K562 (cell line): ENCODE data around the gene FGF1.

Source experiments
- EP300 ChIP-seq: IDR thresholded peaks from 2 replicates; pipeline ENCODE4 v1.6.1; 2012; ENCODE audit warnings: low read length, improper control_type of control experiment
- MAFF ChIP-seq: IDR thresholded peaks from 2 replicates; pipeline ENCODE4 v1.6.1; 2012; ENCODE audit warnings: low read length, improper control_type of control experiment
- PCBP1 ChIP-seq: fragments of 200-400 bp; formaldehyde crosslinking; IDR thresholded peaks from 2 replicates; pipeline ENCODE4 v1.6.1; 2018; ENCODE audit warnings: mild to moderate bottlenecking, low read depth, low read length; ENCODE audit not compliant: poor library complexity, severe bottlenecking
- PHF8 ChIP-seq: fragments of 200-600 bp; sonication (generic); IDR thresholded peaks from 2 replicates; pipeline ENCODE4 v1.6.1; 2012; ENCODE audit warnings: mixed run types, mild to moderate bottlenecking, inconsistent platforms, low read length, moderate library complexity, borderline replicate concordance
- RCOR1 ChIP-seq, 2 experiments: IDR thresholded peaks; 2 replicates each; pipeline ENCODE4 v1.6.1; 2012; ENCODE audit warnings: low read depth in 2 of 2, low read length in 2 of 2, borderline replicate concordance in 1 of 2, improper control_type of control experiment in 1 of 2
- SRF ChIP-seq, 2 experiments: fragments of 250-450, 450-650 bp in 1 of 2; sonication (Bioruptor Pico) in 1 of 2; sonication (generic) in 1 of 2; formaldehyde crosslinking; IDR thresholded peaks; 2 replicates each; pipeline versions ENCODE4 v1.5.0 to v1.5.1; 2020 to 2022; ENCODE audit warnings: mild to moderate bottlenecking in 1 of 2, missing genetic modification reagents in 1 of 2
- XRCC3 ChIP-seq: fragments of 450-650 bp; IDR thresholded peaks from 2 replicates; pipeline ENCODE4 v1.6.1; 2017; ENCODE audit warnings: mild to moderate bottlenecking, moderate library complexity
- YY1 ChIP-seq, 3 experiments: IDR thresholded peaks; 2 replicates each; pipeline ENCODE4 v1.6.1; 2011; ENCODE audit warnings: low read length in 2 of 3, mild to moderate bottlenecking in 2 of 3, moderate library complexity in 2 of 3, borderline replicate concordance in 1 of 3, control low read depth in 1 of 3, low read depth in 1 of 3; ENCODE audit not compliant: insufficient read depth in 3 of 3, insufficient replicate concordance in 2 of 3, control insufficient read depth in 1 of 3, insufficient read length in 1 of 3; ENCODE audit errors: extremely low read depth in 1 of 3
- TF ChIP-seq, protein P1 (sequence below): fragments of 450-650 bp; IDR thresholded peaks from 2 replicates; pipeline ENCODE4 v1.6.1; 2016
- TF ChIP-seq, protein P2 (sequence below): sonication (generic); formaldehyde crosslinking; IDR thresholded peaks from 2 replicates; pipeline ENCODE4 v1.8.1; 2023; ENCODE audit warnings: missing genetic modification reagents, mild to moderate bottlenecking, borderline replicate concordance
- TF ChIP-seq, protein P3 (sequence below): sonication (generic); formaldehyde crosslinking; IDR thresholded peaks from 2 replicates; pipeline ENCODE4 v1.8.1; 2023; ENCODE audit warnings: mild to moderate bottlenecking, missing genetic modification reagents

DNA sequence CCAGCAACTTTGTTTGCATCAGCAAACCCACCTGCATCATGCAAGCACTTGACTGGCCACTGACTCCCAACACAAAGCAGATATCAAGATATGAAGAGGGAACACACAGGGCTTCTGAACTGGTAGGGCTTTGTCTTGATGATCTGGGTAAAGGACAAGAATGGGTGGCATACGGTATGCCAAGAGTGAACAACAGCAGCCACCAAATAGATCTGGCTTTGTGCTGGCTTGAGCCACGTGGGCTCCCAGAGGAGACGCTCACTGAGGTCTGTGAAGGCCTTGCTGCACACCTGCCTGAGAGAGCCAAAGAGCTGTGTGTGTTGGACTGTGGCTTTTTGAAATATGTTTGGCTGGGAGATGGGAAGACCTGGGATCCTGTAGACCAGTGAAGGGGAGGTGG lies 43.5 kb downstream of the FGF1 start:
- TF ChIP-seq PCBP1 (no peak), MAFF (no peak), XRCC3 (no peak), YY1 (IDR thresholded peaks at IDR 0.05; ENCODE audit: borderline replicate concordance in 1 of 3, control insufficient read depth in 1 of 3, extremely low read depth in 1 of 3, insufficient read depth in 3 of 3, insufficient read length in 1 of 3, insufficient replicate concordance in 2 of 3, low read depth in 1 of 3, low read length in 2 of 3) (no peak), RCOR1 (IDR thresholded peaks at IDR 0.05; ENCODE audit: borderline replicate concordance in 1 of 2, low read depth in 2 of 2, low read length in 2 of 2) (no peak), PHF8 (no peak), SRF (CRISPR knock-in tag; IDR thresholded peaks at IDR 0.05) (no peak), EP300 (no peak)
- TF ChIP-seq, protein P1, sequence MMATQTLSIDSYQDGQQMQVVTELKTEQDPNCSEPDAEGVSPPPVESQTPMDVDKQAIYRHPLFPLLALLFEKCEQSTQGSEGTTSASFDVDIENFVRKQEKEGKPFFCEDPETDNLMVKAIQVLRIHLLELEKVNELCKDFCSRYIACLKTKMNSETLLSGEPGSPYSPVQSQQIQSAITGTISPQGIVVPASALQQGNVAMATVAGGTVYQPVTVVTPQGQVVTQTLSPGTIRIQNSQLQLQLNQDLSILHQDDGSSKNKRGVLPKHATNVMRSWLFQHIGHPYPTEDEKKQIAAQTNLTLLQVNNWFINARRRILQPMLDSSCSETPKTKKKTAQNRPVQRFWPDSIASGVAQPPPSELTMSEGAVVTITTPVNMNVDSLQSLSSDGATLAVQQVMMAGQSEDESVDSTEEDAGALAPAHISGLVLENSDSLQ = no peak
- TF ChIP-seq, protein P2, sequence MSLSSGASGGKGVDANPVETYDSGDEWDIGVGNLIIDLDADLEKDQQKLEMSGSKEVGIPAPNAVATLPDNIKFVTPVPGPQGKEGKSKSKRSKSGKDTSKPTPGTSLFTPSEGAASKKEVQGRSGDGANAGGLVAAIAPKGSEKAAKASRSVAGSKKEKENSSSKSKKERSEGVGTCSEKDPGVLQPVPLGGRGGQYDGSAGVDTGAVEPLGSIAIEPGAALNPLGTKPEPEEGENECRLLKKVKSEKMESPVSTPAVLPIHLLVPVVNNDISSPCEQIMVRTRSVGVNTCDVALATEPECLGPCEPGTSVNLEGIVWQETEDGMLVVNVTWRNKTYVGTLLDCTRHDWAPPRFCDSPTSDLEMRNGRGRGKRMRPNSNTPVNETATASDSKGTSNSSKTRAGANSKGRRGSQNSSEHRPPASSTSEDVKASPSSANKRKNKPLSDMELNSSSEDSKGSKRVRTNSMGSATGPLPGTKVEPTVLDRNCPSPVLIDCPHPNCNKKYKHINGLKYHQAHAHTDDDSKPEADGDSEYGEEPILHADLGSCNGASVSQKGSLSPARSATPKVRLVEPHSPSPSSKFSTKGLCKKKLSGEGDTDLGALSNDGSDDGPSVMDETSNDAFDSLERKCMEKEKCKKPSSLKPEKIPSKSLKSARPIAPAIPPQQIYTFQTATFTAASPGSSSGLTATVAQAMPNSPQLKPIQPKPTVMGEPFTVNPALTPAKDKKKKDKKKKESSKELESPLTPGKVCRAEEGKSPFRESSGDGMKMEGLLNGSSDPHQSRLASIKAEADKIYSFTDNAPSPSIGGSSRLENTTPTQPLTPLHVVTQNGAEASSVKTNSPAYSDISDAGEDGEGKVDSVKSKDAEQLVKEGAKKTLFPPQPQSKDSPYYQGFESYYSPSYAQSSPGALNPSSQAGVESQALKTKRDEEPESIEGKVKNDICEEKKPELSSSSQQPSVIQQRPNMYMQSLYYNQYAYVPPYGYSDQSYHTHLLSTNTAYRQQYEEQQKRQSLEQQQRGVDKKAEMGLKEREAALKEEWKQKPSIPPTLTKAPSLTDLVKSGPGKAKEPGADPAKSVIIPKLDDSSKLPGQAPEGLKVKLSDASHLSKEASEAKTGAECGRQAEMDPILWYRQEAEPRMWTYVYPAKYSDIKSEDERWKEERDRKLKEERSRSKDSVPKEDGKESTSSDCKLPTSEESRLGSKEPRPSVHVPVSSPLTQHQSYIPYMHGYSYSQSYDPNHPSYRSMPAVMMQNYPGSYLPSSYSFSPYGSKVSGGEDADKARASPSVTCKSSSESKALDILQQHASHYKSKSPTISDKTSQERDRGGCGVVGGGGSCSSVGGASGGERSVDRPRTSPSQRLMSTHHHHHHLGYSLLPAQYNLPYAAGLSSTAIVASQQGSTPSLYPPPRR (CRISPR knock-in tag) = no peak
- TF ChIP-seq, protein P3, sequence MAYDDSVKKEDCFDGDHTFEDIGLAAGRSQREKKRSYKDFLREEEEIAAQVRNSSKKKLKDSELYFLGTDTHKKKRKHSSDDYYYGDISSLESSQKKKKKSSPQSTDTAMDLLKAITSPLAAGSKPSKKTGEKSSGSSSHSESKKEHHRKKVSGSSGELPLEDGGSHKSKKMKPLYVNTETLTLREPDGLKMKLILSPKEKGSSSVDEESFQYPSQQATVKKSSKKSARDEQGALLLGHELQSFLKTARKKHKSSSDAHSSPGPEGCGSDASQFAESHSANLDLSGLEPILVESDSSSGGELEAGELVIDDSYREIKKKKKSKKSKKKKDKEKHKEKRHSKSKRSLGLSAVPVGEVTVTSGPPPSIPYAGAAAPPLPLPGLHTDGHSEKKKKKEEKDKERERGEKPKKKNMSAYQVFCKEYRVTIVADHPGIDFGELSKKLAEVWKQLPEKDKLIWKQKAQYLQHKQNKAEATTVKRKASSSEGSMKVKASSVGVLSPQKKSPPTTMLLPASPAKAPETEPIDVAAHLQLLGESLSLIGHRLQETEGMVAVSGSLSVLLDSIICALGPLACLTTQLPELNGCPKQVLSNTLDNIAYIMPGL (CRISPR knock-in tag) = no peak
